PC-3 (cell line): ENCODE measurements around the gene SPDYE2. TPM values are rescaled to one million over a fixed set of nuclear protein-coding genes. Genes with fewer than 3 reads are reported as not detected.
A peak's percentile ranks its signal among the peaks of the same experiment; 100 is the strongest.
"Not testable (repeated sequence)": the region's sequence is repeated elsewhere in the genome, so short reads cannot be mapped to it uniquely, and the experiment has no call there.

Source experiments
- ATAC-seq: fragments of 200-7000 bp; cut with Tn5 transposase; 2 replicates; pipeline ENCODE4 v1.9.1; 2020; ENCODE audit warnings: mild to moderate bottlenecking, moderate library complexity
- BruUV-seq: library from RNA; stranded (reverse); fragments of 400-500 nt; replicated peaks from 2 replicates; lab custom pipeline; 2021; lab: Mats Ljungman, UMichigan
- CTCF ChIA-PET: fragments of 300-600 bp; sonication (Branson Sonifier 250); formaldehyde crosslinking; loops from one replicate; lab custom pipeline; 2022; ENCODE audit warnings: antibody characterized with exemption; lab: Charles Lee
- POLR2A ChIA-PET: fragments of 300-600 bp; sonication (Branson Sonifier 250); formaldehyde crosslinking; loops from one replicate; lab custom pipeline; 2022; ENCODE audit warnings: antibody characterized with exemption; ENCODE audit not compliant: unreplicated experiment; lab: Charles Lee
- DNase-seq: peaks from one replicate; pipeline ENCODE4 v3.0.0-alpha.2; 2015
- H2AFZ ChIP-seq: fragments of 300-600 bp; sonication (generic); 2 replicates; pipeline ENCODE4 v1.6.0; 2016; ENCODE audit warnings: antibody characterized with exemption, low read length
- H3F3A ChIP-seq: fragments of 300-600 bp; sonication (generic); one replicate; pipeline ENCODE4 v1.6.0; 2017; ENCODE audit warnings: antibody characterized with exemption, low read length, control low read depth, mild to moderate bottlenecking; ENCODE audit not compliant: unreplicated experiment
- H3K27ac ChIP-seq: fragments of 300-600 bp; sonication (generic); 2 replicates; pipeline ENCODE4 v1.5.1; 2016; ENCODE audit warnings: mild to moderate bottlenecking, low read length
- H3K27me3 ChIP-seq: fragments of 300-600 bp; sonication (generic); 2 replicates; pipeline ENCODE4 v1.6.1; 2016; ENCODE audit warnings: low read length, mixed read lengths
- H3K36me3 ChIP-seq: fragments of 300-600 bp; sonication (generic); 2 replicates; pipeline ENCODE4 v1.6.1; 2016; ENCODE audit warnings: low read depth, mixed run types, low read length, mixed read lengths
- H3K4me1 ChIP-seq: fragments of 300-600 bp; sonication (generic); 2 replicates; pipeline ENCODE4 v1.5.1; 2016; ENCODE audit warnings: low read length; ENCODE audit not compliant: insufficient read depth
- H3K4me2 ChIP-seq: fragments of 300-600 bp; sonication (generic); 2 replicates; pipeline ENCODE4 v1.6.0; 2016; ENCODE audit warnings: low read length
- H3K4me3 ChIP-seq: fragments of 300-600 bp; sonication (generic); 2 replicates; pipeline ENCODE4 v1.5.1; 2016; ENCODE audit warnings: mild to moderate bottlenecking, low read length, mixed read lengths
- H3K79me2 ChIP-seq: fragments of 300-600 bp; sonication (generic); 2 replicates; pipeline ENCODE4 v1.6.1; 2017; ENCODE audit warnings: low read length, mixed read lengths
- H3K9ac ChIP-seq: fragments of 300-600 bp; sonication (generic); 2 replicates; pipeline ENCODE4 v1.6.0; 2016; ENCODE audit warnings: mild to moderate bottlenecking, low read length
- H3K9me2 ChIP-seq: fragments of 300-600 bp; sonication (generic); replicated peaks from 2 replicates; pipeline ENCODE4 v1.6.1; 2016; ENCODE audit warnings: mixed run types, low read length, mixed read lengths
- H3K9me3 ChIP-seq: fragments of 300-600 bp; sonication (generic); 2 replicates; pipeline ENCODE4 v1.6.1; 2016; ENCODE audit warnings: low read length, mixed read lengths
- H4K20me1 ChIP-seq: fragments of 300-600 bp; sonication (generic); 2 replicates; pipeline ENCODE4 v1.6.1; 2016; ENCODE audit warnings: low read length, mixed read lengths
- intact Hi-C: fragments of 100-400 bp; cut with micrococcal nuclease; formaldehyde crosslinking; loops from 2 replicates; pipeline ENCODE4 v1.9.0; 2023
- total RNA-seq: library from RNA; depleted of rRNA; stranded (reverse); fragments of >200 nt; gene quantifications from 2 replicates; pipeline ENCODE4 v1.2.3, GENCODE V29; 2014

The SPDYE2 gene
- total RNA-seq, 1 experiment from 2014 or later = not detected

GRCh38 chr7:102512642-102513221 is 38.3 kb upstream of the SPDYE2 start:
- intact Hi-C loops, POLR2A ChIA-PET, H4K20me1 ChIP-seq, H3K9me3 ChIP-seq, H3K27ac ChIP-seq, H3K27me3 ChIP-seq, H3K4me1 ChIP-seq, BruUV-seq, ATAC-seq, H3K79me2 ChIP-seq, H3K9ac ChIP-seq, H3K4me2 ChIP-seq, H3K9me2 ChIP-seq, H3F3A ChIP-seq, H3K4me3 ChIP-seq, H3K36me3 ChIP-seq, CTCF ChIA-PET, H2AFZ ChIP-seq: not testable (repeated sequence)
- DNase-seq = peak; percentile 2

GRCh38 chr7:102514881-102515721 is 35.9 kb upstream of the SPDYE2 start:
- H3K27ac ChIP-seq, BruUV-seq, POLR2A ChIA-PET, DNase-seq, H3K4me3 ChIP-seq, CTCF ChIA-PET, H3K27me3 ChIP-seq, H2AFZ ChIP-seq, H3K4me2 ChIP-seq, H3K79me2 ChIP-seq, H3K9me3 ChIP-seq, H3K9me2 ChIP-seq, H3F3A ChIP-seq, H3K9ac ChIP-seq, H3K36me3 ChIP-seq, intact Hi-C loops, H3K4me1 ChIP-seq, H4K20me1 ChIP-seq: not testable (repeated sequence)
- peak; percentile 53 for ATAC-seq

- H3K79me2 ChIP-seq, H3K27ac ChIP-seq, H2AFZ ChIP-seq, H3K4me1 ChIP-seq, POLR2A ChIA-PET, H3K9me2 ChIP-seq, H3K27me3 ChIP-seq, H3K4me2 ChIP-seq, intact Hi-C loops, H3K9me3 ChIP-seq, H3F3A ChIP-seq, H3K4me3 ChIP-seq, BruUV-seq, H3K36me3 ChIP-seq, CTCF ChIA-PET, H3K9ac ChIP-seq, DNase-seq, H4K20me1 ChIP-seq: not testable (repeated sequence)
- peak; percentile 1; the same call in 1 of the 2 replicates for ATAC-seq
Measured at GRCh38 chr7:102515889-102516288, 35.1 kb upstream of the SPDYE2 start.

GRCh38 chr7:102516951-102517350 is 34.1 kb upstream of the SPDYE2 start:
- H3K4me1 ChIP-seq, DNase-seq, H3K9me2 ChIP-seq, H3K36me3 ChIP-seq, H4K20me1 ChIP-seq, H3F3A ChIP-seq, H3K9me3 ChIP-seq, CTCF ChIA-PET, BruUV-seq, H3K4me3 ChIP-seq, intact Hi-C loops, H3K27ac ChIP-seq, H3K27me3 ChIP-seq, H2AFZ ChIP-seq, H3K4me2 ChIP-seq, H3K79me2 ChIP-seq, ATAC-seq, H3K9ac ChIP-seq, POLR2A ChIA-PET: not testable (repeated sequence)

GRCh38 chr7:102517550-102518147 is 33.4 kb upstream of the SPDYE2 start, which contains the start of gene RASA4B:
Gene RASA4B (minus strand): TSS chr7:102517777. CDS start chr7:102517710, 67 bp downstream.
- not testable (repeated sequence) for H3K27ac ChIP-seq, H3K4me3 ChIP-seq

GRCh38 chr7:102520797-102521196 is 30.2 kb upstream of the SPDYE2 start:
- H3K9ac ChIP-seq, H2AFZ ChIP-seq, H3F3A ChIP-seq, intact Hi-C loops, CTCF ChIA-PET, H3K27me3 ChIP-seq, H3K79me2 ChIP-seq, H4K20me1 ChIP-seq, H3K4me2 ChIP-seq, H3K9me3 ChIP-seq, POLR2A ChIA-PET, BruUV-seq, H3K27ac ChIP-seq, H3K9me2 ChIP-seq, DNase-seq, H3K4me1 ChIP-seq, H3K4me3 ChIP-seq, H3K36me3 ChIP-seq, ATAC-seq: not testable (repeated sequence)

More at GRCh38 chr7:102517550-102518147, 33.4 kb upstream of the SPDYE2 start, which contains the start of gene RASA4B:
- DNase-seq (peak; percentile 0), ATAC-seq (peak; percentile 92)
- H3K9ac ChIP-seq, H2AFZ ChIP-seq, intact Hi-C loops, H3K79me2 ChIP-seq, H3F3A ChIP-seq, H4K20me1 ChIP-seq, H3K9me2 ChIP-seq, H3K4me1 ChIP-seq, H3K4me2 ChIP-seq, H3K9me3 ChIP-seq, H3K36me3 ChIP-seq, BruUV-seq, CTCF ChIA-PET, H3K27me3 ChIP-seq, POLR2A ChIA-PET: not testable (repeated sequence)
